GM20000 (cell line): ENCODE data around the gene DAB2IP.
"Not testable (repeated sequence)": the region's sequence is repeated elsewhere in the genome, so short reads cannot be mapped to it uniquely, and the experiment has no call there.

Experiments
- DNase-seq: peaks from one replicate; pipeline ENCODE4 v3.0.0; 2012; ENCODE audit warnings: low spot score
- TF ChIP-seq, protein P1 (sequence below): IDR thresholded peaks from 2 replicates; pipeline ENCODE4 v1.5.1; 2012; ENCODE audit warnings: mild to moderate bottlenecking, control low read depth; ENCODE audit errors: extremely low read depth, missing control alignments

DAB2IP gene

DNA sequence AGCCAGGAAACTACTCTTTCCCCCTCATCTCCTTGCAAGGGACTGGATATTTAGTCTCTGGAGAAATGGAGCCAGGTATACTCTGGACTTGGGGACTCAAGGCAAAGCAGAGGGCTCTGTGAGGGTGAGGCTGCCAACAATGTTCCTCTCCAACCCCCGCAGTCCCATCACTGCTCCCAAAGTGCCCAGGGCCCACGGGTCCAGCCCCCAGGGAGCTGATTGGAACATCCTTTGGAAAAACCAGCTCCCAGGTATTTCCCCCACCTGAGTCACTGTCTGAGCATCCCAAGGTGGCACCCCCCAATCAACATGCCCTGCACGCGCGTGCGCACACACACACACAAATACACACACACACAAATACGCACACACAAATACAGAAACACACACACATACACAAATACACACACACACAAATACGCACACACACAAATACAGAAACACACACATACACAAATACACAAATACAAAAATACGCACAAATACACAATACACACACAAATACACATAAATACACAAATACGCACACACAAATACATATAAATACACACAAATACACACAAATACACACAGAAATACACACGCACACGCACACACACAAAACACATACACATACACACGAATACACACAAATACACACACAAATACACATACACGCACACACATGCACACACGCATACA, 137.4 kb downstream of the DAB2IP start:
- DNase-seq = no peak
- TF ChIP-seq, protein P1, sequence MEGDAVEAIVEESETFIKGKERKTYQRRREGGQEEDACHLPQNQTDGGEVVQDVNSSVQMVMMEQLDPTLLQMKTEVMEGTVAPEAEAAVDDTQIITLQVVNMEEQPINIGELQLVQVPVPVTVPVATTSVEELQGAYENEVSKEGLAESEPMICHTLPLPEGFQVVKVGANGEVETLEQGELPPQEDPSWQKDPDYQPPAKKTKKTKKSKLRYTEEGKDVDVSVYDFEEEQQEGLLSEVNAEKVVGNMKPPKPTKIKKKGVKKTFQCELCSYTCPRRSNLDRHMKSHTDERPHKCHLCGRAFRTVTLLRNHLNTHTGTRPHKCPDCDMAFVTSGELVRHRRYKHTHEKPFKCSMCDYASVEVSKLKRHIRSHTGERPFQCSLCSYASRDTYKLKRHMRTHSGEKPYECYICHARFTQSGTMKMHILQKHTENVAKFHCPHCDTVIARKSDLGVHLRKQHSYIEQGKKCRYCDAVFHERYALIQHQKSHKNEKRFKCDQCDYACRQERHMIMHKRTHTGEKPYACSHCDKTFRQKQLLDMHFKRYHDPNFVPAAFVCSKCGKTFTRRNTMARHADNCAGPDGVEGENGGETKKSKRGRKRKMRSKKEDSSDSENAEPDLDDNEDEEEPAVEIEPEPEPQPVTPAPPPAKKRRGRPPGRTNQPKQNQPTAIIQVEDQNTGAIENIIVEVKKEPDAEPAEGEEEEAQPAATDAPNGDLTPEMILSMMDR = no peak

DNA sequence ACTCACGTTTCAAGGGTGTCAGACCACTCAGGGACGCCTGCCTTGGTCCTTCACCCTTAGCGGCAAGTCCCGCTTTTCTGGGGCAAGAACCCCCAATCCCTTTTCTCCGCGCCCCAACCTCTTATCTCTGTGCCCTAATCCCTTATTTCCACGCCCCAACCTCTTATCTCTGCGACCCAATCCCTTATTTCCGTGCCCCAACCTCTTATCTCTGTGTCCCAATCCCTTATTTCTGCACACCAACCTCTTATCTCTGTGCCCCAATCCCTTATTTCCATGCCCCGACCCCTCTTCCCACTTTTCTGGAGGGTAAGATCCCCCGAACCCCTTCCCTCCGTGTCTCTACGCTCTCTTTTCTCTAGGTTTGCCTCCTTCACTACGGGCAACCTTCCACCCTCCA, 139.4 kb downstream of the DAB2IP start:
- no peak for DNase-seq
- TF ChIP-seq, protein P1 = no peak

DNA sequence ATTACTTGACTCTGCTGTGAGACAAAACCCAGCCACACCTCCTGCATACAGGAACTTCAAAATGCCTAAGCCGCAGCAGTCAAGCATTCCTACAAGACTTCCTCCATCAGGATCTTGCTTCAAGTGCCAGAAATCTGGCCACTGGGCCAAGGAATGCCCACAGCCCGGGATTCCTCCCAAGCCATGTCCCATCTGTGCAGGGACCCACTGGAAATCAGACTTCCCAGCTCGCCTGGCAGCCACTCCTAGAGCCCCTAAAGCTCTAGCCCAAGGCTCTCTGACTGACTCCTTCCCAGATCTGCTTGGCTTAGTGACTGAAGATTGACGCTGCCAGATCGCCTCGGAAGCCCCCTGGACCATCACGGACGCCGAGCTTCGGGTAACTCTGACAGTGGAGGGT, 141.0 kb downstream of the DAB2IP start:
- DNase-seq = not testable (repeated sequence)

DNA sequence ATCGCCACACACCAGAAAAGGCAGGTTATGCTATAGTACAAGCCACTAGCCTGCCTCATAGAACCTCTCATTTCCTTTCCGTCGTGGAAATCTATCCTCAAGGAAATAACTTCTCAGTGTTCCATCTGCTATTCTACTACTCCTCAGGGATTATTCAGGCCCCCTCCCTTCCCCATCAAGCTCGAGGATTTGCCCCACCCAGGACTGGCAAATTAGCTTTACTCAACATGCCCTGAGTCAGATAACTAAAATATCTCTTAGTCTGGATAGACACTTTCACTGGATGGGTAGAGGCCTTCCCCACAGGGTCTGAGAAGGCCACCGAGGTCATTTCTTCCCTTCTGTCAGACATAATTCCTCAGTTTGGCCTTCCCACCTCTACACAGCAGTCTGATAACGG, 142.9 kb downstream of the DAB2IP start:
- not testable (repeated sequence) for DNase-seq

DNA sequence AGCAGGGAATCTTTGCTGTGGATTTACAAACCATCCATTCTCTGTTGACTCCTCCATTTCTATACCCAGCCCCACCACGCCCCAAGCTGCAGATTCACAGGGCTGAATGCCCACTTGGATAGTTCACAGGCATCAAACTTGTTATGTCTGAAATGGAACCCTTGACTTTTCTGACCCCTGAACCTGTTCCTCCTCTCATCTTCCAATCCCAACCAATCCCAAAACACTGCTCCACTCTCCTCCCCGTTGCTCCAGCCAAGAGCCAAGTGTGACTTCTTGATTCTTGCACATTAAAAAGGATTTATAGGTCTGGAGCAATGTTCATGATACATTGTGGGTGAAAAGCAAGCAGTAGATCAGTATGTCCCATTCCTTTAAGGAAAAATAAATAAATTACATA, 145.6 kb downstream of the DAB2IP start:
- no peak for DNase-seq
- TF ChIP-seq, protein P1 = no peak

DNA sequence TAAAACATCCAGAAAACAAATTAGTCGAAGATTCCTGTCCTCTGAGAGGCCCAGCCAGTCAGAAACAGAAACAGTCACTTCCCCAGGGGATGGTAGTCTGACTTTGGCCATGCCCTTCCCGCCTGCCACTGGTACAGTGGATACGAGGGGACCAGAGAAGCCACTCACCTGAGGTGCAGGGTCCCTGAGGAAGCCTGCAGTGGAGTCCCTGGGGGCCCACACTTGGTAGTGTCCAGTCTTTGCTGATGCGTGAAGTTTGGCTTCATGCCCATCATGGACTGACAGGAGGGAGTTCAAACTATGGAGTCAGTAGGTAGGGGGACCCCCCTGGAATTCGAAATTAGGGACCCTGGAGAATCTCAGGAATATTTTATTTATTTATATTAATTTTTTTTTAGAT, 147.5 kb downstream of the DAB2IP start:
- no peak for DNase-seq
- TF ChIP-seq, protein P1 = no peak

DNA sequence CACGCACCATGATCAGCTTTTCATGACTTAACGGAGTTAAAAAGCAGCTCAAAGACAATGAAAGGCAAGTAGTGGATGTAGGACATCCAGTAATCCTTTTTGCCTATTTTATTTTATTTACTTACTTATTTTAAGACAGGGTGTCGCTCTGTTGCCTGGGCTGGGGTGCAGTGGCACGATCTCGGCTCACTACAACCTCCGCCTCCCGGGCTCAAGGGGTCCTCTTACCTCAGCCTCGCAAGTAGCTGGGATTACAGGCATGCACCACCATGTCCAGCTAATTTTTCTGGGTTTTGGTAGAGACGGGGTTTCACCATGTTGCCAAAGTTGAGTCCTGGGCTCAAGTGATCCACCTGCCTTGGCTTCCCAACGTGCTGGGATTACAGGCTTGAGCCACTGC, 148.9 kb downstream of the DAB2IP start:
- no peak for DNase-seq
- TF ChIP-seq, protein P1 = no peak

DNA sequence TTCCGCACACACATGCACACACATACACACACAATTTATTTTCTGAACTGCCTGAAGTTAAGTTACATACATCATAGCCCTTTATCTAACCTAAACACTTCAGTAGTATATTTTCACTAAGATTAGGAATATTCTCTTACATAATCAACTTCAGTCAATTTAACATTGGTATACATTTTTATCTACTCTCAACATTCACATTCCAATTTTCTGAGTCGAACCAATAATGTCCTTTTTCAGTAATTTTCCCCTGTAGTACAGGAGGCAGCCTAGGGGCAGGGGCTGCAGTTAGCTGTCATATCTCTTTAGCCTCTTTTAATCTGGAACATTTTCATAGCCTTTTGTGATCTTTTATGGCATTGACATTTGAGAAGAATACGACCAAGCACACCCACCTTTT, 150.1 kb downstream of the DAB2IP start:
- TF ChIP-seq, protein P1 = no peak
- no peak for DNase-seq

DNA sequence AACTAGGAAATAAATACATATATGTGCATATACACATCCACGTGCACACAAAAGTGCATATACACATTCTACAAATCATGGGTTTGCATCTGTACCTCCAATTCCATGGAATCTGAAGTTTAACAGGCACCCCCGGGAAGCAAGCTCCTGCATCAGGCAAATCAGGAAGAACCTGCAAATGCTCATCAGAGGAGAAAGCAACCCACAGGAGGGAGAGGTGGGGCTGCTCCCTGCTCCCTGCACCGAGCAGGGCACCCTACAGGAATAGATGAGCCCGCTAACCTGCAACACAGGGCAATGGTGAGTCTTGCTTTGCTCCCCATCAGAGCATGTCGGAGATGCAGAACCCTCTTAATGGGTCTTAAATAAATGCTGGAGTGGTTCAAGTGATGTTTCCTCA, 151.3 kb downstream of the DAB2IP start:
- no peak for DNase-seq
- TF ChIP-seq, protein P1 = no peak
